ENCODE data around the gene PLEKHA4.
A peak's percentile ranks its signal among the peaks of the same experiment; 100 is the strongest.

PLEKHA4 gene

DNA sequence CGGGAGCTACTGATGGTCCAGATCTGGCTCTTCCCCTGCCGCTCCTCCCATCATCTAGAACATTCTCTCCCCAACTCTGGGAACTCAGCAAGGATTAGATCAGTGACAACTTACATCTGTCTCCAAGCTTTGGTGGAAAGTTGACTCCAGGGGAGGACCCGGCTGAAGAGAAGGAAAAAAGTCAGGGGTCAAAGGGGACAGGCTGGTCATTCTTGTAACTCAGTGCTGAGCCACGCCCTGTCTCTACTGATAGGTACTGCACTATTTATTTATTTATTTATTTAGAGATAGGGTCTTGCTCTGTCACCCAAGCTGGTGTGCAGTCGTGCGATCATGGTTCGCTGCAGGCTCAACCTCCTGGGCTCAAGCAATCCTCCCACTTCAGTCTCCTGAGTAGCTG is 14.3 kb downstream of the PLEKHA4 start:
- TF ChIP-seq, protein P1, sequence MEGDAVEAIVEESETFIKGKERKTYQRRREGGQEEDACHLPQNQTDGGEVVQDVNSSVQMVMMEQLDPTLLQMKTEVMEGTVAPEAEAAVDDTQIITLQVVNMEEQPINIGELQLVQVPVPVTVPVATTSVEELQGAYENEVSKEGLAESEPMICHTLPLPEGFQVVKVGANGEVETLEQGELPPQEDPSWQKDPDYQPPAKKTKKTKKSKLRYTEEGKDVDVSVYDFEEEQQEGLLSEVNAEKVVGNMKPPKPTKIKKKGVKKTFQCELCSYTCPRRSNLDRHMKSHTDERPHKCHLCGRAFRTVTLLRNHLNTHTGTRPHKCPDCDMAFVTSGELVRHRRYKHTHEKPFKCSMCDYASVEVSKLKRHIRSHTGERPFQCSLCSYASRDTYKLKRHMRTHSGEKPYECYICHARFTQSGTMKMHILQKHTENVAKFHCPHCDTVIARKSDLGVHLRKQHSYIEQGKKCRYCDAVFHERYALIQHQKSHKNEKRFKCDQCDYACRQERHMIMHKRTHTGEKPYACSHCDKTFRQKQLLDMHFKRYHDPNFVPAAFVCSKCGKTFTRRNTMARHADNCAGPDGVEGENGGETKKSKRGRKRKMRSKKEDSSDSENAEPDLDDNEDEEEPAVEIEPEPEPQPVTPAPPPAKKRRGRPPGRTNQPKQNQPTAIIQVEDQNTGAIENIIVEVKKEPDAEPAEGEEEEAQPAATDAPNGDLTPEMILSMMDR (IDR thresholded peaks at IDR 0.05): no peak

DNA sequence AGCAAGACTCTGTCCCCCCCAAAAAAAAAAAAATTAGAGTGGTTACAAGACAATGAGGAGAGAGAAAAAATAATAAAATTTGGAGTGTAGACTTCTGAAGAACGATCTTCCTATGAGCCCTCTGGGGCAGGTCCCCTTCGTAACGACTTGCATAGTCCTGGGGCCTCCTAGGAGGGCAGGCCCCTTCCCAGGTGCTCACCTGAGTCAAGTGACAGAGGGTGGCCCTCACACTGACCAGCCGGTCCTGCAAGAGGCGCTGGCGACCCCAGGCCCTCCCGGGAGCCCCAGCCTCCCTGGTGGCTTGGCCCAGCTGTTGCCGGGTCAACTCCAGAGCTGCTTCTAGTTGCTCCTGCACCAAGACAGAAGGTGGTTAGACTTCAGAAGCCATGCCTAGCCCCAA is 14.9 kb downstream of the PLEKHA4 start:
- TF ChIP-seq, protein P1 (IDR thresholded peaks at IDR 0.05): no peak

DNA sequence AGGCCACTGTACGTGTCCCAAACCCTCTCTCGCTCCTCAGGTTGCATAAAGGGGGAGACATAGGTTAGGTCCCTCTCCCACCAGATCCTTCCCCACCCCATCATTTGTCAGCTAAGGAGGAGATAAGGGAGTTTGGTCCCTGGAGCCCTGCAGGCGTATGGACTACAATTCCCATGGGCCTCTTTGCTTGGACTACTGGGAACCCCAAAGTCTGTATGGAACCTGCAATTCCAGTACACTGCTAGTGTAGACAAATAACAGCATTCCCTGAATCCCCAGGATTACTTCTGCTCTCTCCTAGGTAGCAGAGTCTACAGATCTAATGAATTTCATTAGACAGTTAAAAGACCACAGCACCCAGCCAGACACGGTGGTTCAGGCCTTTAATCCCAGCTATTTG is 16.1 kb downstream of the PLEKHA4 start:
- TF ChIP-seq, protein P1 (IDR thresholded peaks at IDR 0.05): no peak

DNA sequence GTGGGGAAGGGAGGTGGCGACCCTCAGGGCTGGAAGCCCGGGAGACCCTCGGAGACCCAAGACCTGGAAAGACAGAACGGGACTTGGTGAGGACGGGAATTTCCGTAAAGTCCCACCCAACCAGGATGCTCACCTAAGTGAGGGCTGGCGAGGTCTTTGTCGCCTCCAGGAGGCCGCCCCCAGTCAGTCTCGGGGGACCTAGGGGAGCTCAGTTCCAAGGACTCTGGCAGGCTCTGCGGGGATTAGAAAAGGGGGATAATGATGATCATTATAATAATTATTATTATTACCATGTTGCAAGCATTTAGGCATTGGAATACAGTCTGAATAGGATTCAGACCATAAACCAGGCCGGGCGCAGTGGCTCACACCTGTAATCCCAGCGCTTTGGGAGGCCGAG is 23.0 kb downstream of the PLEKHA4 start:
- TF ChIP-seq, protein P1 (IDR thresholded peaks at IDR 0.05): no peak

DNA sequence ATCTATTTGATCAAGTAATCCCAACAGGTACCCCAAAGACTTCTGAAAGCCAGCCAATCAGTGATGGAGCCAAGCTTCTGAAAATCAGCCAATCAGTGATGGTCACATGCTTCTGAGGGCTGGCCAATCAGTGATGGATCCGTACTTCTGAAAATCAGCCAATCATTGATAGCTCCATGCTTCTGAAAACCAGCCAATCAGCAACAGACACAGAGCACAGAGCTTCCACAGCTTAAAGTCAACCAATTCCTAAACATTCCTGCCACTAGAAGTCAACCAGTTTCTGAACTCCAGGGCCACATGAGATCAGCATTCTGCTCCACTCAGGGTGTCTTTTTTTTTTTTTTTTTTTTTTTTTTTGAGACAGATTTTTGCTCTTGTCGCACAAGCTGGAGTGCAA is 23.9 kb downstream of the PLEKHA4 start:
- TF ChIP-seq, protein P1 (IDR thresholded peaks at IDR 0.05): no peak

DNA sequence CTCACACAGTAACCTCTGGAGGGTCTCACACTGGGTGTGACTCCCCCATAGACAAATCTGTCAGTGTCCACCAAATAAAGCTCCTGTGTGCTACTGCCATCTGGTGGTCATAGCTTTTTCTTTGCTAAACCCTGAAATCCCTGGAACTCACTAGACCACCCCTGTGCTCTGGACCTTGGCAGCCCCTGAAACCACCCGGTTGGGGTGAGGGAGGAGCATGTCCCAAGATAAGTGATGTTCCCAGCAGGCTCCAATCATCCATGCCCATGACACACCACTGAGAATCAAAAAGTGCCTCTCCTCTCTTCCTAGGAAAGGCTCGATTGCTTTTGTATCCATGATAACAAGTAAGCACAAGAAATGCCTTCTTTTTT is 25.6 kb downstream of the PLEKHA4 start:
- TF ChIP-seq, protein P1 (IDR thresholded peaks at IDR 0.05): peak; percentile 60

DNA sequence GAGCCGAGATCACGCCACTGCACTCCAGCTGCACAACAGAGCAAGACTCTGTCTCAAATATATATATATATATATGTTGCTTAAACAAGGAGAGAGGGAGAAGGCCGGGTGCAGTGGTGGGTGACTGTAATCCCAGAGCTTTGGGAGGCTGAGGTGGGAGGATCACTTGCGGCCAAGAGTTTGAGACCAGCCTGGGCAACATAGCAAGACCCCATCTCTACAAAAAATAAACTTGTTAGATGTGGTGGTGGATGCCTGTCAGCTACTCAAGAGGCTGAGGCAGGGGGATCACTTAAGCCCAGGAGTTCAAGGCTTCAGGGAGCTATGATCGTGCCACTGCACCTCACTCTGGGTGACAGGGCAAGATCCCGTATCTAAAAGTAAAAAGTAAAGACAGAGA is 26.8 kb downstream of the PLEKHA4 start:
- TF ChIP-seq, protein P1 (IDR thresholded peaks at IDR 0.05): no peak

DNA sequence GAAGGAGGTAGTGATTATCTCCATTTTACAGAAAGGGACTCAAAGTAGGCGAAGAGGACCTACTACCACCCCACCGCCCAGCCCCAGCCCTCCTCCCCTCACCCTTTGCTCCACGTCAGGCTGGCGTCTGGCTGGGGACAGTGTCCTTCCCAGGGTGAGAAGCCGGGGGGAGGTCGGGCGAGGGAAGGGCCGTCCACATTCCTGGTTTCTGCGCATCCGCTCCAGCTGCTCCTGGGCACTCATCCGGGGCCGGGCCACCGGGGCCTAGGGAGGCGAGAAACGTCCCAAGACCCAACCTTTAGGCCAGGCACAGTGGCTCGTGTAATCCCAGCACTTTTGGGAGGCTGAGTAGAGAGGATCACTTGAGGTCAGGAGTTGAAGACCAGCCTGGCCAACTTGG is 27.4 kb downstream of the PLEKHA4 start:
- TF ChIP-seq, protein P1 (IDR thresholded peaks at IDR 0.05): no peak

All from LNCAP (cell line).